Suppressor macrophage treated with lipopolysaccharide for 4 hours (primary cell): ENCODE results near the gene RPS3.

ENCODE experiments used
- DNase-seq: peaks from one replicate; pipeline ENCODE4 v3.0.0-alpha.2; 2020

RPS3 gene

GRCh38 chr11:75421035-75421602 lies 21.8 kb downstream of the RPS3 start:
- no peak for DNase-seq

DNA sequence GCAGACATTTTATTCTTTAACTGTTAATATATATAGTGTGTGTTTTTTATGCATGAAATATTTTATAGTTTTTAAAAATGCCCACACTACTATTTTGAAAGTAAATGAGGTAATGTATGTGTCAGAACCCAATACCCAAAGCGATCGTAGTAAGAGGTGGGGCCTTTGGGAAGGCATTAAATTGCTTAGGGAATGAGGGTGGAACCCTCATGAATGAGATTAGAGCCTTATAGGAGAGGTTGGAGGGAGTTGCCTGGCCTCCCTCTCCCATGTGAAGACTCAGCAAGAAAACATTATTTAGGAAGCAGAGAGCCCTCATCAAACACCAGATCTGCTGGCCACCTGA lies 22.6 kb downstream of the RPS3 start:
- DNase-seq: no peak

GRCh38 chr11:75422248-75423231 lies 23.2 kb downstream of the RPS3 start:
- no peak for DNase-seq

DNA sequence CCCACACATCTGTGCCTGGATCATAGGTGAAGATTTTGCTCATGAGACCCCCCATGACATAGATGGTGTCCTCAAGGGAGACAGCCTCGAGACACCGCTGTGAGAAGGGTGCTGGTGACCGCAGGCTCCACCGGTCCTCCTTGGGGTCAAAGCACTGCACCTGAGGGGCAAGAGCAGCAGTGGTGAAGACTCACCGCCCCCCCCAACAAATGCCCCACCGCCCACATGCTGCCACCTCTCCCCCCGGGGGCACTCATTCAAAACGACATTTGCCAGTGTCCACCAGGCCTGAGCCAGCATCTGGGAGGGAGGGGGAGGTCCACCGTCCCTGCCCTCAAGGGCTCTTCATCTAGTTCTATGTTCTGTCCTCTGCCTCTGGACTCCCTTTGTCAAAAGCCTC lies 24.4 kb downstream of the RPS3 start:
- DNase-seq: no peak

- no peak for DNase-seq
These were observed 25.1 kb downstream of the RPS3 start for GRCh38 chr11:75424396-75424795.

- no peak for DNase-seq
These were observed 26.1 kb downstream of the RPS3 start for GRCh38 chr11:75425422-75425821.

DNA sequence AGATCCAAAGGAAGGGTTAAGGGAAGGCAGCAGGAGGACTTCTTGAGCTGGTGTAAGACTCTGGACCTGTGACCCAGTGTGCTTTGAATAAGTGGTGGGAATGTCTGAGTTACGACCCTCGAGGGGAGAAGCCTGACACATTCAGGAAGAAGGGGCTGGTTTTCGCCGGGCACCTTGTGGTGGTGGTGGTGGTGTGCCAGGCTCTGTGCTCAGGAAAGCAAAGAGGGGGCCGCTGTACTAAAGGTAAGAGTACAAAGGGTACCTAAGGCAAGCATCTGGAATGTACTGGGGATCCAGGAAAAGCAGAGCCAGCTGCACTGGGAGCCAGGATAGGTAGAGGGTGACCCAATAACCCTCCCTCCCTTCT lies 27.4 kb downstream of the RPS3 start:
- DNase-seq: no peak

DNA sequence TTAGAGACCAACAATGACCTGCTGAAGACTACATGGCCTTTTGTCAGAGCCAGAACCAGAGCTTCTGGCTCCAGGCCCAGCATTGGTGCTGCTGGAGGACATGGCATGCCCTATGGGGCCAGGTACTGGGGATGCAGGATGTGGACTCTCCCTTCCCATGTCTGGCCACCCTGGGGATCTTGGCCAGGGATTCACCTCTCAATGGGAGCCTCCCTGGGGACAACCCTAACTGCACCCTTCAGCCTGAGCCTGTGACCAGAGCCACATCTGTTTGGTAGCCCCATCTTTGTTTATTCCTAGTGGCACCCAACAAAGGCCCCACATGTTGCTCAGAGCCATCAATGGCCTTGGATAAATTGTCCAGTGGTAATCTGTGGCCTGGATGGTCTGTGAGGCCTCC lies 27.9 kb downstream of the RPS3 start:
- no peak for DNase-seq

- peak; percentile 68 for DNase-seq
These were observed 29.0 kb downstream of the RPS3 start for GRCh38 chr11:75428281-75428724.

DNA sequence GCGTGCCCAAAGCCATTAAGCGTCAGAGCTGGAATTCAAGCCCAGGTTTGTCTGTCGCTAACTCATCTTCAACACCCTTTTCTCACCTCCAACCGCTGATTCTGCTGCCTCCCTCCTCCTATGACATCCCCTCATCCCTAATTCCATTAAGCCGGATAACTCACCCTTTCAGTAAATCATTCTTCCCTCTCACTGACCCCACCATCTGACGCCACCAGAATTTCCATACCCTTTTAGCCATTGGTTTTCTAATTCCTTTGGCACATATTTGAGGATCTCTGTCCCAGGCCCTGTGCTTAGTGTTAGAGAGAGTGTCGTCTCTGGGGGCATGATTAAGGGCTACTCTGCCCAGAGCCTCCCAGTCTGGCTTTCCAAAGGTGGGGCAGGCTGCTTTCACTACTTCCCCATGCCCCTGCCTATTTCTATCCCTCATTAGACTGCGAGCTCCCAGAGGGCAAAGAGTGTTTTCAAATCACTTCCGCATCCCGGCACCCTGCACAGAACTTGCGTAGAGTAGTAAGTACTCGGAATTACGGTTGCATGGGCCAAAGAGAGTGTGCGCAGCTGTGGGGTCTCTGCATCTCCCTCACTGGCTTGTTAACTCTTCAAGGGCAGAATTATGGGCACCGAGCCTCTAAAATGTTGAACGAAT lies 29.8 kb downstream of the RPS3 start:
- DNase-seq: no peak

- no peak for DNase-seq
These were observed 30.3 kb downstream of the RPS3 start for GRCh38 chr11:75429641-75429901.

GRCh38 chr11:75429902-75430713 lies 30.8 kb downstream of the RPS3 start:
- DNase-seq: peak; percentile 75

- no peak for DNase-seq
These were observed 31.6 kb downstream of the RPS3 start for GRCh38 chr11:75430714-75431532.

- DNase-seq: no peak
These were observed 32.5 kb downstream of the RPS3 start for GRCh38 chr11:75431533-75432525.

- no peak for DNase-seq
These were observed 33.6 kb downstream of the RPS3 start, which contains the start of gene KLHL35 for GRCh38 chr11:75432911-75433321. TSS of gene KLHL35 (minus strand) at chr11:75433203. CDS start at chr11:75430629, 2,574 bp downstream.

GRCh38 chr11:75433443-75433842 lies 34.1 kb downstream of the RPS3 start:
- no peak for DNase-seq

DNA sequence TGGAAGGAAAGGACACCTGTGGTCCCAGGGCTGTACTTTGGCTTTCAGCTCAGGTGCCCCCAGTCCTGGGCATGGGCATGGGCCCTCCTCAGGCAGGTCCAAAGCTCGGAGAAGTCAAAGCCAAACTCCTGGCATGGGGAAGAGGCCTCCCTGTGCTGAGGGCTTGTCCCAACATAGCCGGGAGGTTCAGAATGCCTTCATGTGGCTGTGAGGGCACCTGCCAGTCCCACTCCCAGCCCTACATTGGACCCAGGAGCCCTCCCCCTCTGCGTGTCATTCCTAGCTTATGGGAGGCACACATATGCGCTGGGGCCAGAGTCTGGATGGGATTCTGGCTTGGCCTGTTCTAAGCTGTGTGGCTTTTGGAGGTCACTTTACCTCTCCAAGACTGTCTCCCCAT lies 34.7 kb downstream of the RPS3 start:
- no peak for DNase-seq

- no peak for DNase-seq
These were observed 35.7 kb downstream of the RPS3 start for GRCh38 chr11:75434886-75435570.

- no peak for DNase-seq
These were observed 36.2 kb downstream of the RPS3 start for GRCh38 chr11:75435571-75435925.

DNA sequence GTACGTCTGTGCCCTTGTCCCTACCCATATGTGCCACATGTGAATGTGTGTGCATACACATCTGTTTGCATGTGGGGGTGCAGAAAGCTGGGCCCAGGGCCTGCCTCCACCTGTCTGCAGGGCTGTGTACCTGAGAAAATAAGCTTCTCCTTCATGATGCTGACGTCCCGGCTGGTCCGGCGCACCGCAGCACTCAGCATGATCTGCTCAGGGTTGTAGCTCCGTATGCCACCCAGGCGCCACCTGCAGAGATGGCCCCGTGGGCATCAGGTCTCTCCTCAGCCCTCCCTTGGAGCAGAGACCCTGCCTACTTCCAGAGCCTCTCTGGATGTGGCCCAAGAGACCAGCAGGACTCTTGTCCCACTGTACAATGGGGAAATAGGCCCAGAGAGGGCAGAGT lies 37.5 kb downstream of the RPS3 start:
- no peak for DNase-seq
